Lung microvascular endothelial cell (primary cell): ENCODE results near the gene CLCNKA. TPM values are rescaled to one million over a fixed set of nuclear protein-coding genes. Genes with fewer than 3 reads are reported as not detected.
"Not testable (repeated sequence)": the region's sequence is repeated elsewhere in the genome, so short reads cannot be mapped to it uniquely, and the experiment has no call there.

Experiments used
- DNase-seq, 2 donors: peaks; one replicate each; pipeline versions ENCODE4 v3.0.0 to v3.0.0-alpha.2; 2010; ENCODE audit warnings: low read depth in 2 of 2
- total RNA-seq: library from RNA; depleted of rRNA; stranded (reverse); fragments of >200 nt; gene quantifications from 2 replicates; pipeline ENCODE4 v1.2.1, GENCODE V29; 2014

CLCNKA gene
- total RNA-seq, 1 donor from 2014 or later, result not detected

DNA sequence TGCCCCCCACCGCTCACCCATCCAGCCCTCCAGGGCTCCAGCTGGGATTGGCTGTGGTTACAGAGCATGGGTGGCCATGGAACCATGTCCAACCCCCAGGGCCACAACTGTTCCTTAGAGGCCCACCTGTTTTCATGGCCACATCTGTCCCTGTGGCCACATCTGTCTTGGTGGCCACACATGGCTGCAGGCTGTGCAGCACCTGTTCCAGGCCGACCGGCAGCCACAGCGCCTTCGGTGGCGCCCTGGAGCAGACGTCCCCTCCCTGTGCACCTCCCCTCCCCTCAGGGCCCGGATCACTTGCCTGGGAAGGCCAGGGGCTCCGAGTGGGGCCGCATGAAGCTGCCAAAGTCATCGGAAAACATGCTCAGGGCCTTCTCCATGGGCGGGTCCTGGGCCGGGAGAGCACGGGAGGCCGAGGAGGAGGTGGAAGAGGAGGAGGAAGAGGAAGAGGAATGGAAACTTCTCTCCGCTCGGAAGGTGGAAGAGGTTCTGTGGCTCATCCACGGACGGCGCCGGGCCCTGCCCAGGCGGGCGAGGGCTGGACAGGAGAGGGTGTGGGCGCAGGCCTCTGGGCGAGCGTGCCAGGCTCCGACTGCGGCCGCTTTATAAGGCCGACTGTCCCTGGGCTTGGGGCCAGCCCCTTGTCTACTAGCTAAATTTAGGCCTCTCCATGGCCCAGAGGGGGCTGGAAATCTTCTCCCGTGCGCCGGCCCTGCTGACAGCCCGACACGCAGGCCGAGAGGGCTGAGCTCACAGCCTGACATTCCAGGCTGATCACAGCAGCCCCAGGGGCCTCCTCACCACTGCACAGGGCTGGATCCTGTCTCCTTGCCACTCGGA lies 4.2 kb upstream of the CLCNKA start, which contains the start of gene HSPB7:
Gene HSPB7, minus strand, starts transcription at position 583 of the 843 bp plus-strand sequence. Its CDS starts 80 bp downstream, at position 503.
- DNase-seq, result peak; percentile 12 to 19

- DNase-seq, result no peak
These were observed 3.5 kb upstream of the CLCNKA start for GRCh38 chr1:16018308-16018707.

- DNase-seq, result no peak
These were observed 2.8 kb upstream of the CLCNKA start for GRCh38 chr1:16018749-16019643.

DNA sequence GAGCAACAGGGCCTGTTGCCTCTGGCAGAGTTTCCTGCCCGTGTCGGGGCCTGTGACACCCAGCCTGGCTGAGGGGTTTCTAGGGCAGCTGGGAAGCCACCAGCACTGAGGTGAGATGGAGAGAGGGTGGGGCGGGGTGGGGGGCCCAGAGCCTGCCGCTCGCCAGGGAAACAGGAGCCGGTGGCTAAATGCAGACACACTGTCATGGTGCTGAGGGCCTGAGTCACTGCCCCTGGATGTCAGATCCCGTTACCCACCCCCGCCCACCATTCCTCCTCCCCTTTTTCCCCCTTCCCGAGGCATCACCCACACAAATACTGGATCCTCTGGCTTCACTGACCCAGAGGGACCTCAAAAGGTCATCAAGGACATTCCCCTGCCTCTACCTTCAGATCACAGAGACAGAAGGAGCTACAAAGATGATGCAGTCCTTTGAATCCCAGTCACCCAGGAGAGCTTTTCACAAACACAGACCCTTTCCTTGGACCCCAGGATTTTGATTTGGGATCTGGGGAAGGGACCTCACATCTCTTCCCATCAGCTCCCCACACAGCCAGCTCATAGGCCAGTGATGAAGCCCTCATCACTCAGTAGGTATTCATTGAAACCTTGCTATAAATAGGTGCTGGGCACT lies 2.1 kb upstream of the CLCNKA start:
- DNase-seq, result peak in 1 of 2 donors; percentile 28

GRCh38 chr1:16020325-16020724 lies 1.5 kb upstream of the CLCNKA start:
- no peak for DNase-seq

DNA sequence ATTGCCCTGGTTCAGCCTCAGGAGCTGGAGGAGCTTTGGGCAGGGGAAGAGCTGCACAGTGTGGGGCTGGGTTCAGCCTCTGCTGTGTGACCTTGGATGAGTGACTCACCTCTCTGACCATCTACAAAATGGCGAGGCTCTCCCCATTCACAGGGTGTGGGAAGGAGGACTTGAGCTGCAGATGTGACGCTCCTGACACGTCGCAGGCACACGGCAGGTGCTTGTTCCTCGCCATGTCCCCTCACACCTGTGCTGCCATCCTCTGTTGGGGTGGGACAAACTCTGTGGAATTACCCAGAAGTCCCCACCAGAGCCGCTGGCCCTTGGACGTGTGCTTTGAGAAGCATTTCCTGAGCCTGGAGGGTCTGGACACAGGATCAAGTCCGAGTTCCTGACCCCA lies 958 bp upstream of the CLCNKA start:
- DNase-seq, result not testable (repeated sequence)

DNA sequence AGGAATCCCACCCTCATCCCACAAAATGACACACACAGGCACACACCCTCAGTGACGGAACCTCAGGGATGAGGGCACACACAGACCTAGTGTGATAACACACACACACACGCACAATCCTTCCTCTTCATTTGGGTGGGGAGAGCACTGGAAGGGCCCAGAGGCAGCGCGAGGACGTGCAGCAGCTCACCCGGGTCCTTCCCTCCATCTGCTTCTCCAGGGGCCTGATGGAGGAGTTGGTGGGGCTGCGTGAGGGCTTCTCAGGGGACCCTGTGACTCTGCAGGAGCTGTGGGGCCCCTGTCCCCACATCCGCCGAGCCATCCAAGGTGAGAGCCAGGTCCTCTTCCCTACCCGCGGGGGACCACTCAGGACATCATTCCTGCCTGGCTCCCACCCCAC lies 557 bp downstream of the CLCNKA start:
- no peak for DNase-seq

GRCh38 chr1:16023050-16023653 lies 1.3 kb downstream of the CLCNKA start:
- DNase-seq, result no peak

DNA sequence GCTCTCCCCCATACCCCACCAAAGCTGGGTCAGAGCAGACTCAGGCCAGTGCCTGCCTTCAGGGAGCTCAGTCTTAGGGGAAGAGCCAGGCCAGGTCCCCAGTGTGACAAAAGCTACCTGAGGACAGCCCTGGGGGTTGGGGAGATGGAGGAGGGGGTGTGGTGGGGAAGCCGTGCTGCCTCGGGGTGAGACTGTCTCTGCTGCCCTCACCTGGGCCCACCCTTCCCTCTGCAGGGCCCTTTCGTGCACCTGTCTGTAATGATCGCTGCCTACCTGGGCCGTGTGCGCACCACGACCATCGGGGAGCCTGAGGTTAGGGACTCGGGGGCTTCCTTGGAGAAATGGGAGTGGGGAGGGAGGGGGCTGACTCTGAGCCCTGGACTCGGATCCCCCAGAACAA lies 4.5 kb downstream of the CLCNKA start:
- not testable (repeated sequence) for DNase-seq

DNA sequence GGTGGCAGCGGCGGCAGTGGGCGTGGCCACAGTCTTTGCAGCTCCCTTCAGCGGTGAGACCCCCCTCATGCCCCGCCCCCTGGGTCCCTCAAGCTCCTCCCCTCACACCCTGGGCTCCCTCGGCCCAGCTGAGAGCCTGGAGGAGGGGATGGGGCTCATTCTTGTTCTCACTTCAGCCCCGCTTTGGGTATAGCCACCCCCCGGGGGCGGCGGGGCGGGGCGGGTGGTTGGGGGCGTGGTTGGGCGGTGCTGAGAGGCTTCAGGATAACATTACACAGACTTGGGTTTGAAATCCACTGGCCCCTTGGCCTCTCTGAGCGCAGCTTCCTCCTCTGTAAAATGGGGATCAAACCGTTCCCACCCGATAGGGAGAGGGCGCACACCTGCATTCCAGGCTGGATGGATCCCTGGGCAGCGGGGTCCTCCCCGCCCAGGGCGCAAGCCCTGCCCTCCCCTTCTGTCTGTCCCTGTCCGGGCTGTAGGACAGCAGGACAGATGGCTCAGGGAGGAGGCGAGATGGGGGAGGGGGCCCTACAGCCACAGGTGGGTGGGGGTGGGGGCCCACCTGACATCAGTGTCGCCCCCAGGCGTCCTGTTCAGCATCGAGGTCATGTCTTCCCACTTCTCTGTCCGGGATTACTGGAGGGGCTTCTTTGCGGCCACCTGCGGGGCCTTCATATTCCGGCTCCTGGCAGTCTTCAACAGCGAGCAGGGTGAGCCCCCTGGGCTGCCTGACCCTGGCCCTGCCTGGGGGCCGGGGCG lies 5.1 kb downstream of the CLCNKA start:
- DNase-seq, result no peak

DNA sequence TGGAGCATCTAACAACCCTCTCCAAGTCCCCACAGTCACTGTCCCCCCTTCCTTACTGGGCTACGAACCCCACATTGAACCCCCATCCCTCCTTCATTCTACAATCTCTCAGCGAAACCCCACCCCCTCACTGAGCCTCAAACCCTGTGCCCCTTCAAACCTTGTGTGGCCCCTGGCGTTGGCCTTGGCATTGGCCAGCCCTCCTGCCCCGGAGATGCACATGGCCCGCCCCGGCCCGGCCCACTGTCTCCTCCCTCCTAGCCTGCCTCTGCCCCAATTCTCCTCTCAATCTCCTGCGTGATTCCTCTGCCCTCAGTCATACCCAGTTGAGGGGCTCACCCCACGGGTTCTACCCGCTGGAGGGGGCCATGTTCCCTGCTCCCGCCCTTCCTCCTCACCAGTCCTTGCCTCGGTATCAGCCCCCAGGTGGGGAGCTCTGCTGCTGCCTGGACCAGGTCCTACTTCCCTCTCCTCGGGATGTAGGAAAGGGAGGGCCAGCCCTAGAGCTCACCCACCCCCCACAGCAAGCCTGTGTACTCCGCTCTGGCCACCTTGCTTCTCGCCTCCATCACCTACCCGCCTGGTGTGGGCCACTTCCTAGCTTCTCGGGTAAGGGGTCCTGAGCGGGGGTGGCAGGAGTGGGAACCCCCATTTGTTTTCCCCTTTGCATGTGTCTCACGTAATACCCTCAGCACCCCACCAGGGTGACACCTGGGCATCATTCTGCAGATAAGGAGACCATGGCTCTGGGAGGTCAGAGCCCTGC lies 6.6 kb downstream of the CLCNKA start:
- no peak for DNase-seq

DNA sequence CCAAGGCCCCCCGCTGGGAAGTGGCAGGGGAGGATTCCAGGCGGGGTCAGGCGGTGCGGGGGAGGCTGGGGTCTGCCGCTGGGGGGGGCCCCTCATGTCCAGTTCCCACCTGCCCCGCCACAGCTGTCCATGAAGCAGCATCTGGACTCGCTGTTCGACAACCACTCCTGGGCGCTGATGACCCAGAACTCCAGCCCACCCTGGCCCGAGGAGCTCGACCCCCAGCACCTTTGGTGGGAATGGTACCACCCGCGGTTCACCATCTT lies 7.1 kb downstream of the CLCNKA start:
- DNase-seq, result not testable (repeated sequence)

DNA sequence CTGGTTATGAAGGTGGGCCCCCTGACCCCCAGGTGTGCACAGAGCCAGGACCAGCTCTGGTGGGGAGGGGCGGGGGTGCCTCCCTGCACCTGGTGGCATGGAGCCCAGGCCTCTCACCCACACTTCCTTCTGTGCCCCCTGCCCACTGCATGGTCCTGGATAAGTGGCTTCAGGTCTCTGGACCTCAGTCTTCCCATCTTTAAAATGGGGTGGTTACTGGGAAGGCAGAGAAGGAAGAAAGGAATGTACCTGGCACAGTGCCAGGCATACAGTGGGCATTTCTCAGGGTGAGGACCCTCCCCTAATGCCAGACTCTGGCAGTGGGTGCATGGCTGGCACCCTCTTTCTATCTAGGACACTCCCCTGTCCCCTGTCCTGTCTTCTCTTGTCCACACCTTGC lies 7.5 kb downstream of the CLCNKA start:
- DNase-seq, result no peak

DNA sequence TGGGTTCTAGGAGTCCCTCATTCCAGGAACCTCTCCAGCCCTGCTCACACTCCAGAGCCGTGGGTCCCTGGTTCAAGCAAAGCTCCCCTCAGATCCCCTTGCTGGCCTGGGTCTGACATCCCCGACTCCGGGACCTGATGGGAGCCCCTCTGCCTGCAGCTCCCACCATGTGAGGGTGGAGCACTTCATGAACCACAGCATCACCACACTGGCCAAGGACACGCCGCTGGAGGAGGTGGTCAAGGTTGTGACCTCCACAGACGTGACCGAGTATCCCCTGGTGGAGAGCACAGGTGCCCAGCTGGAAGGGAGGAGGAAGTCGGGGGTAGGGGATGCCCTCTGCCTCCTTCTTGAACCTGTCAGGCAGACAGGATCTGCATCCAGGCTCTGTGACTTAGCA lies 9.7 kb downstream of the CLCNKA start:
- DNase-seq, result no peak

DNA sequence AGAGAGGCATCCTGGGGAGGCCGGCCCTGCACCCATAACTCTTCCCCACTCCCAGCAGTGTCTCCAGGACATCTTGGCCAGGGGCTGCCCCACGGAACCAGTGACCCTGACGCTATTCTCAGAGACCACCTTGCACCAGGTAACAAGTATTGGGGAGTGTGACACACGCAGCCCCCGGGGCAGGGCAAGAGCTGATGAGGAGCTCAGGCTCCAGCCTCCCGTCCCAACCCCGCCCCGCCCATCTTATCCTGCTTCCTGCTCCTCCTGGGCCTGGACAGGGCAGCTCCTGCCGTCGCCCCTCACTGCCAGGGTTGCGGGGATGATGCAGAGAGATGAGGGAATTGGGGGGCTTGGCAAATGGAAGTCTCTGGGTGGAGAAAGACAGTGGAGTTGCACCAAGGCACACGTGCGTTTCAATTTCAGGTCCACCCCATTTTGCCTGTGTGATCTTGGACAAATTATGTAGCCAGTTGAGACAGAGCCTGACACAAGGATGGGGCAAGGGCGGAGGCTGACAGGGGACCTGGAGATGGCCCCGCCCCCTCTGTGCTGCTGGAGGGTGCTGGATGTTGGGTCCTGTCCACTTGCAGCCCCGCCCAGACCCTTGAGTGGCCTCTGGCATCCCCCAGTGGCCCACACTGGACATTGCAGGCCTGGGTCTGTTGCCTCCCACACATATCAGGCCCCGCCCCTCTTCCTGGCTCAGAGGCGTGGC lies 10.7 kb downstream of the CLCNKA start:
- peak; percentile 82 to 88 for DNase-seq

DNA sequence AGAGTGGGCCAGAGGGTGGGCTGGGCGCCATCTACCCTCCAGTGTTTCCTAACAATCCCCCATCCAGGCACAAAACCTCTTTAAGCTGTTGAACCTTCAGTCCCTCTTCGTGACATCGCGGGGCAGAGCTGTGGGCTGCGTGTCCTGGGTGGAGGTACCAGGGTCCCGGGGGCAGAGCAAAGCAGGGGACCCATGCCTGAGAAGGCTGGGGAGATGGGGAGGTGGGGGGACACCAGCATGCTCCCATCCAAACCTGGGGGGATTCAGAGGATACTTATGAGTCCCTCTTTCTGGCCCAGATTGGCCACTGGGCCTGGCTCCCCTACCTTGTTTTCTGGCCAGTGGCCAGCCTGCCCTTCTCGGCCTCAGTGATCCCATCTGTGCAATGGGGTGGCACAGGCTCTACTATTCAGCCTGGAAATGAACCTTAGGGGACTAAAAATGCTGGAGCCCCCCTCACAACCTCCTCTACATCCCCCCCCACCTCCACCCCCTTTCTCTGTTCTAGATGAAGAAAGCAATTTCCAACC lies 11.3 kb downstream of the CLCNKA start:
- DNase-seq, result not testable (repeated sequence)

DNA sequence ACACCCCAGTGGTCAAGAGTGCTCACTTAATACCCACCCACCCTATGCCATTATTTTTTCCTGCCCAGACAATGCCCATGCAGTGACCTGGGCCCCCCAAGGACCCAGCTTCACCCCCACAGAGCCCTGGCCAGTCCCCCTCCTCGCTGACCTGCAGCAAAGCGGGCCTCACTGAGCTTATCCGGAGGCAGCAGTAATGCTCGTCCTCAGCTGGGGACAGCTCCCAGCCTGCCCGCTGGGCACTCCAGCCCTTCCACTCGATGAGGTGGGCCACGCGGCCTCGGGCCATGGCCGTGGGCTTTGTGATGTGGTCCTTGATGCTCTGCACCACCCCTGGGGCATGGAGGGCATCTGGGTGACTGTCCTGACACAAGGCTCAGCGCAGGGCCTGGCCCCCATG lies 14.6 kb downstream of the CLCNKA start:
- DNase-seq, result not testable (repeated sequence)

DNA sequence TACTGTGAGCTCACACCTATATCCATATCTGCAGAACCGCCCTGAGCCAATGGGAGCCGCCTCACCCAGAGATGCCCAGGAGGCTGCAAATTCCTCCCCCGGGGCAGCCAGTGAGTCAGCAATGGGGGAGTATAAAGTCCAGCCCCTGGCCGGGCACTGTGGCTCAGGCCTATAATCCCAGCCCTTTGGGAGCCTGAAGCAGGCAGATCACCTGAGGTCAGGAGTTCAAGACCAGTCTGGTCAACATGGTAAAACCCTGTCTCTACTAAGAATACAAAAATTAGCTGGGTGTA lies 16.7 kb downstream of the CLCNKA start:
- no peak for DNase-seq

- DNase-seq, result not testable (repeated sequence)
These were observed 18.0 kb downstream of the CLCNKA start for GRCh38 chr1:16039871-16040270.
